Superior temporal gyrus (tissue), 1 donor: ENCODE measurements around the gene RNGTT.

Source experiments
- DNase-seq: peaks from one replicate; pipeline ENCODE4 v3.0.0-alpha.2; 2016; ENCODE audit errors: extremely low spot score

The RNGTT gene

GRCh38 chr6:88561034-88561953 is 402.1 kb downstream of the RNGTT start:
- no peak for DNase-seq
